GM12874 (cell line): ENCODE measurements around the gene MYH13.

Experiments
- CTCF ChIP-seq: IDR thresholded peaks from 2 replicates; pipeline ENCODE4 v1.5.1; 2011; ENCODE audit warnings: low read depth, mild to moderate bottlenecking, control low read depth, low read length, moderate library complexity; ENCODE audit not compliant: insufficient read depth

Gene MYH13

DNA sequence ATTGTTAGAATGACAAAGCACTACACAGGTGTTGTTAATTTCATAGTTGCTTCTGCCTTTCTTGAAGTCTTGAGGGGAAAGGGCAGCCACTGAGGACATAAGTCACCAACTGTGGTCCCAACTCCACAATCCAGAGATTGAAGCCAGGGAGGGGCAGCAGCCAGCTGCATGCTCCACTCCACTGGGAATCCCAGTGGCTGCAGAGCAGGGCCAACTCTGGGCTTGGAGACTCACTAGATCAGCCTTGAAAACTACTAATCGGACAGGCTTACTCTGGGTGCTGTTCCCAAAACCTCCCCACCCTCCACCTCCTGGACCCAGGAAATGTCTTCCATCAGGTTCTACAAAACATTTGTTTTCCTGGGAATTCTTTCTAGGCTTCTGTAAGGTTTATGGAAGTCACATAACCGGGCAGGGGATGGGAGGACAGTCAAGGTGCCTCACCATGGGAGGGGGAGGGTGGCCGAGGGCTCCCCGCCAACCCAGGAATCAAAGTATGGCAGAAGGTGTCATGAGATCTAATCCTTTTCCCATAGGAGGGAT is 68.0 kb downstream of the MYH13 start:
- TF ChIP-seq CTCF, result no peak

DNA sequence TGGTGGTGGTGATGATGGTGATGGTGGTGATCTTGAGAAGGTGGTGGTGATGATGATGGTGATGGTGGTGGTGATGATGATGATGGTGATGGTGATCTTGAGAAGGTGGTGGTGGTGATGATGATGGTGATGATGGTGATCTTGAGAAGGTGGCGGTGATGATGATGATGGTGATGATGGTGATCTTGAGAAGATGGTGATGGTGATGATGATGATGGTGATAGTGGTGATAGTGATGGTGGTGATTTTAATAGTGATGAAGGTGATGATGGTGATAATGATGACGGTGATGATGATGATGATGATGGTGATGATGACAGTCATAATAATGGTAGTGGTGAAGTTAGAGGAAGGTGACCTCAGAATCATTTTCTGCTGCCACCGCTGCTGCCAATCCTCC is 75.1 kb downstream of the MYH13 start:
- no peak for TF ChIP-seq CTCF

- peak; percentile 75 for TF ChIP-seq CTCF
These were observed 77.0 kb downstream of the MYH13 start for GRCh38 chr17:10295728-10296343.

GRCh38 chr17:10294180-10294579 is 78.6 kb downstream of the MYH13 start:
- no peak for TF ChIP-seq CTCF

DNA sequence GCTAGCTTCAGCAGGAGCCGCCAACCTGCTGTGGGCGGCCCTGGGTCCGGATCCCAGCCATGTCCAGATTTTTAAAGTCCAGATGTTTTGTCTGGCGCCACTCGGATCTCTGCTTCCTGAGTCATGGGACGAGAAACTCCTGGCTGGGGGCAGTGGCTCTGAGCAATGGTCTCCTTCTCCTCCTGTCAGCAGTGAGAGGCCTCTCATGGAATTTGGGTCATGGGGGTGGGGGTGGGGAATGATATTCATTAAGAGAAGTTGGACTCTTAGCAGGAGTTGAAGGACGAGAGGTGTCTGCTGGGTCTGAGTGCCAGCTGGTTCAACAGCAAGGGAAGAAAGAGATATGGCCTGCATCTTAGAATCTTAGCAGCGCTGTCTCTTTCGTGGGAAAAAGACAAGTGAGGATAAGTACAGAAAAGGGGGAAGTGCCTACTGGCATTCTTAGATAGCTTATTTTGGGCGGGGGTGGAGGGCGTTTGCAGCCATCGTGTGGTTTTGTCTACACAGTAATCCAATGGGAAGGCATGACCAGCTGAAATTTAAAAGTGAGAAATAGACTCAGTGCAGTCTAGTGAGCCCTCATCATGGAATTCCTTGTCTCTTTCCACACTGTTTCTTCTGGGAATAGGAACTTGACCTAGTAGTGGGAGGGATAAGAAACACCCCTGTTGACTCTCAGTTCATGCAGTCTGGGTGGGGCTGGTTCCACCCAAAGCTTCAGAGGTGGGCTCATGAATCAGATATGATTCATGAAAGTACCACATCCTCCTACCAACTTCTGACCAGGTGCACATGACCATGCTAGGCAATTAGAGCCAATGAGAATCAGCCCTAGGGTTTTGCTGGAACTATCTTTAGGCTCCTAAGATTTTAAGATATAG is 80.5 kb downstream of the MYH13 start:
- TF ChIP-seq CTCF, result no peak

DNA sequence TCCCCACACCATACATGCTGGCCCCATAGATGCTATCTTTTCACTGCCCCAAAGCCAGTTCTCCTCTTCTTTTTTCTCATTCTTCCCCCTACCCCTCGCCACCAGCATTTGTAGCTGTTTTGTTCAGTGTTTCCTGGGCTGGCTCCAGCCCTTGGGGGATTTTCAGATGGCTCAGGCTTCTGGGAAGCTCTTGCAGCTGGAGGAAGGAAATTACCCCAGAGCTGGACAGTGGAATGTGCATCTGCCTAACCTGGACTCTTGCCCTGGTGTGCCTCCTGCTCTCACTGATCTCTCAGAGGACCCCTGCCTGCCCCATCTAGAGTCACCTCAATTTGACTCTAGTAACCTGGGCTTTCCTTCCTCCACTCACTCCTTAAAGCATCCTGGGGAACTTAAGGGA is 82.8 kb downstream of the MYH13 start:
- TF ChIP-seq CTCF, result no peak

DNA sequence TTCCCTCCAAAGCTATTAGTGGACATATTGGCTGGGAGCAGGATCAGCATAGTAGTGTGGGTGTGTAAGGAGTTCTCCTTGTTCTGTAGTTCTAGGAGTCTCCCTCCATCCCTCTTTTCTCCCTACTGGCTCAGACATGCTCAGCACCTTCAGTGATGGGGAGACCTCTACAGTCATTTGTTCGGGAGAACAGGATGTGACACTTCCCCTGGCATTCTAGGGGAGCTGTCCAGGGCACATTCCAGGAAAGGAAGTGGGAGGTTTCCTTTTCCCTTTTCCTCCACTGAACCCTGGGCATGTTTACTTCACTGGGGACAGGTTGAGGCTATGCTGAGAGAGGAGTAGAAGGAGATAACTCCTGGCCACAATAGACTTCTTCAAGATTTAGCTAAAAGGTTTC is 86.5 kb downstream of the MYH13 start:
- TF ChIP-seq CTCF, result no peak
